C4-2B (cell line): ENCODE measurements around the gene GNAI2.

ENCODE experiments used
- CTCF ChIP-seq: fragments of 450-650 bp; conservative IDR thresholded peaks from 2 replicates; pipeline ENCODE4 v1.5.1; 2017; ENCODE audit warnings: mild to moderate bottlenecking
- ZFX ChIP-seq: fragments of 450-650 bp; IDR thresholded peaks from 2 replicates; pipeline ENCODE4 v1.6.1; 2017

- no peak for TF ChIP-seq CTCF
- TF ChIP-seq ZFX, result no peak; the same call in 1 of the 2 replicates
Measured at GRCh38 chr3:50226888-50227389, 9.1 kb upstream of the GNAI2 start.
